GM12878 (cell line): ENCODE data around the gene EEF1B2. TPM values are rescaled to one million over a fixed set of nuclear protein-coding genes. Genes with fewer than 3 reads are reported as not detected.
"Not testable (repeated sequence)": the region's sequence is repeated elsewhere in the genome, so short reads cannot be mapped to it uniquely, and the experiment has no call there.

Experiments used
- ATAC-seq: fragments of 200-7000 bp; cut with Tn5 transposase; 3 replicates; pipeline ENCODE4 v1.9.1; 2020; ENCODE audit warnings: mild to moderate bottlenecking, moderate library complexity
- BruUV-seq: library from RNA; stranded (reverse); fragments of 400-500 nt; replicated peaks from 2 replicates; lab custom pipeline; 2021; lab: Mats Ljungman, UMichigan
- CTCF ChIA-PET: fragments of 300-600 bp; sonication (Branson Sonifier 250); formaldehyde crosslinking; extraction: SDS; loops from one replicate; lab custom pipeline; 2021; ENCODE audit warnings: inconsistent platforms; lab: Yijun Ruan, JAX
- POLR2A ChIA-PET: fragments of 350-600 bp; formaldehyde crosslinking; extraction: SDS; loops from one replicate; lab custom pipeline; 2021; ENCODE audit warnings: inconsistent platforms; lab: Charles Lee
- RAD21 ChIA-PET: fragments of 300-600 bp; sonication (Branson Sonifier 250); formaldehyde crosslinking; loops from one replicate; lab custom pipeline; 2023; ENCODE audit warnings: antibody characterized with exemption; ENCODE audit not compliant: unreplicated experiment; lab: Charles Lee
- SMC1A ChIA-PET: fragments of 300-600 bp; sonication (Branson Sonifier 250); formaldehyde crosslinking; loops from one replicate; lab custom pipeline; 2023; ENCODE audit not compliant: unreplicated experiment, uncharacterized antibody; lab: Charles Lee
- DNase-seq: peaks from one replicate; pipeline ENCODE4 v3.0.0-alpha.2; 2011; ENCODE audit warnings: low read depth, low spot score
- FAIRE-seq: peaks from 3 replicates; lab custom pipeline; 2011; peaks lifted over from hg19 to GRCh38; lab: Jason Lieb, UNC
- H2AFZ ChIP-seq: 2 replicates; pipeline ENCODE4 v1.6.0; 2011; ENCODE audit warnings: low read depth, low read length, control low read depth; ENCODE audit not compliant: control insufficient read depth
- H3K27ac ChIP-seq: 2 replicates; pipeline ENCODE4 v1.5.1; 2011; ENCODE audit warnings: control low read depth; ENCODE audit not compliant: control insufficient read depth, insufficient read depth
- H3K27me3 ChIP-seq, 2 experiments: replicated peaks in 1 of 2; 2 replicates each; pipeline versions ENCODE4 v1.6.0 to v1.6.1; 2011; ENCODE audit warnings: low read length in 1 of 2; ENCODE audit not compliant: control insufficient read depth in 2 of 2, insufficient read depth in 2 of 2
- H3K36me3 ChIP-seq, 2 experiments: 2 replicates each; pipeline ENCODE4 v1.5.1; 2011; ENCODE audit warnings: low read length in 1 of 2; ENCODE audit not compliant: control insufficient read depth in 2 of 2, insufficient read depth in 2 of 2
- H3K4me1 ChIP-seq: 2 replicates; pipeline ENCODE4 v1.6.1; 2011; ENCODE audit warnings: mild to moderate bottlenecking, low read length, moderate library complexity, mixed read lengths; ENCODE audit not compliant: control insufficient read depth, insufficient read depth
- H3K4me2 ChIP-seq: 2 replicates; pipeline ENCODE4 v1.6.0; 2011; ENCODE audit warnings: control low read depth; ENCODE audit not compliant: control insufficient read depth, insufficient read depth
- H3K4me3 ChIP-seq: fragments of 200-600 bp; sonication (generic); 2 replicates; pipeline ENCODE4 v1.5.1; 2016
- H3K79me2 ChIP-seq: 2 replicates; pipeline ENCODE4 v1.6.0; 2011; ENCODE audit warnings: low read length; ENCODE audit not compliant: control insufficient read depth, insufficient read depth
- H3K9ac ChIP-seq: 2 replicates; pipeline ENCODE4 v1.8.0; 2011; ENCODE audit warnings: low read length, control low read depth, mixed read lengths; ENCODE audit not compliant: control insufficient read depth, insufficient read depth
- H3K9me3 ChIP-seq: replicated peaks from 3 replicates; pipeline ENCODE4 v1.5.1; 2011; ENCODE audit warnings: mild to moderate bottlenecking, low read length; ENCODE audit not compliant: control insufficient read depth, insufficient read depth
- H4K20me1 ChIP-seq: 2 replicates; pipeline ENCODE4 v1.6.0; 2011; ENCODE audit not compliant: control insufficient read depth, insufficient read depth
- BHLHE40 ChIP-seq, 2 experiments: fragments of 450-650 bp in 1 of 2; IDR thresholded peaks; 2 replicates each; pipeline ENCODE4 v1.6.1; 2011 to 2017; ENCODE audit warnings: low read depth in 2 of 2, borderline replicate concordance in 1 of 2, improper control_type of control experiment in 1 of 2, low read length in 1 of 2, mild to moderate bottlenecking in 1 of 2
- CHD1 ChIP-seq: IDR thresholded peaks from 2 replicates; pipeline ENCODE4 v1.6.1; 2012; ENCODE audit warnings: low read depth, low read length, improper control_type of control experiment
- MAX ChIP-seq: IDR thresholded peaks from 2 replicates; pipeline ENCODE4 v1.6.1; 2012; ENCODE audit warnings: low read depth, low read length, improper control_type of control experiment
- MTA2 ChIP-seq: fragments of 450-650 bp; IDR thresholded peaks from 2 replicates; pipeline ENCODE4 v1.6.1; 2016; ENCODE audit warnings: low read depth, mild to moderate bottlenecking, moderate library complexity
- SIN3A ChIP-seq: IDR thresholded peaks from 2 replicates; pipeline ENCODE4 v1.6.1; 2012; ENCODE audit warnings: low read depth, low read length, improper control_type of control experiment
- ZNF274 ChIP-seq: IDR thresholded peaks from one replicate; pipeline ENCODE4 v1.8.0; 2011; ENCODE audit not compliant: insufficient read length, insufficient read depth
- ZNF384 ChIP-seq: IDR thresholded peaks from 2 replicates; pipeline ENCODE4 v1.6.1; 2012; ENCODE audit warnings: low read depth, mild to moderate bottlenecking, low read length, improper control_type of control experiment, borderline replicate concordance
- ZZZ3 ChIP-seq: IDR thresholded peaks from 2 replicates; pipeline ENCODE4 v1.6.1; 2011; ENCODE audit warnings: low read depth; ENCODE audit not compliant: control insufficient read depth, insufficient read length
- WGBS: methylation state at CpG from one replicate; pipeline ENCODE4 v1.1.6; 2016; ENCODE audit warnings: low lambda C conversion rate; ENCODE audit not compliant: insufficient replicate concordance, insufficient coverage; ENCODE audit errors: missing lambda C conversion rate; 5-methylcytosine and 5-hydroxymethylcytosine counted together
- in situ Hi-C: fragments of 300-500 bp; cut with MboI; formaldehyde crosslinking; loops from 9 replicates; pipeline ENCODE4 v1.14.3; 2018; ENCODE audit warnings: mixed read lengths
- intact Hi-C: fragments of 100-400 bp; cut with micrococcal nuclease; formaldehyde crosslinking; loops from one replicate; pipeline ENCODE4 v1.14.2; 2022; ENCODE audit not compliant: unreplicated experiment
- polyA plus RNA-seq, 11 experiments: library from polyadenylated mRNA; depleted of rRNA in 4 of 11; unstranded in 6 of 11; stranded (reverse) in 5 of 11; fragments of >200 nt; fragmentation: Nextera tagmentation in 4 of 11; fragmentation: Illumina TruSeq in 1 of 11; extraction: Ambion mirVana in 4 of 11; extraction: Trizol in 1 of 11; gene quantifications; 1 replicate in 1 of 11; 2 replicates in 10 of 11; pipeline versions ENCODE4 v1.2.1 to v1.2.3, GENCODE V29; 2011 to 2016; ENCODE audit warnings: inconsistent platforms in 2 of 11, missing spikeins in 2 of 11, low read depth in 1 of 11
- total RNA-seq, 4 experiments: library from RNA; depleted of rRNA in 3 of 4; stranded (reverse); fragments of >200 nt in 3 of 4; fragmentation: Illumina TruSeq in 1 of 4; extraction: Trizol in 1 of 4; gene quantifications; 2 replicates each; pipeline versions ENCODE4 v1.2.1 to v1.2.3, GENCODE V29; 2013 to 2021

EEF1B2 gene
- total and polyA plus RNA-seq, 10 of the 15 experiments (the other 5 are each of a cell fraction or from before 2014, with no cell fraction given): 719 to 2,110 (median 1,232) TPM

- H3K9ac ChIP-seq: no peak overlapping the region
- BruUV-seq: no TSS peak
- no peaks in the 10 kb centered on the region for H4K20me1 ChIP-seq
- H3K27ac ChIP-seq: no peak overlapping the region
- H3K9me3 ChIP-seq: no peaks in the 10 kb centered on the region
- ChIA-PET CTCF (interaction anchor here (0.9 kb wide), 1 partner anchor 15 kb away, joined by 3 read pairs; no protein-coding TSS in a partner anchor), RAD21 (no interaction called here), POLR2A (no interaction called here), SMC1A (interaction anchor here (0.9 kb wide), 1 partner anchor 228 kb away, joined by 3 read pairs; no protein-coding TSS in a partner anchor)
- DNase-seq: no peak
- no peak overlapping the region for H3K4me2 ChIP-seq
- intact Hi-C loops (no loop called here), in situ Hi-C loops (no loop called here)
- no peak for ATAC-seq
- no peak overlapping the region for H3K4me3 ChIP-seq
- no peak for TF ChIP-seq ZNF274
- no peak for TF ChIP-seq CHD1
- TF ChIP-seq MTA2: no peak
- TF ChIP-seq ZNF384: no peak
- TF ChIP-seq BHLHE40 (IDR thresholded peaks at IDR 0.05; ENCODE audit: borderline replicate concordance in 1 of 2, low read depth in 2 of 2, low read length in 1 of 2): no peak
- TF ChIP-seq MAX: no peak
- no peak for TF ChIP-seq SIN3A
- TF ChIP-seq ZZZ3: no peak
- H3K79me2 ChIP-seq: no peaks in the 10 kb centered on the region
- H3K36me3 ChIP-seq: no peaks in the 10 kb centered on the region
- no peak for FAIRE-seq
- 25% methylated on average over 3 of the region's 3 CpGs for WGBS
- no peaks in the 10 kb centered on the region for H3K27me3 ChIP-seq
- H3K4me1 ChIP-seq: no peaks in the 10 kb centered on the region
- H2AFZ ChIP-seq: no peak overlapping the region
Measured at GRCh38 chr2:206176901-206177300, 17.2 kb downstream of the EEF1B2 start.

DNA sequence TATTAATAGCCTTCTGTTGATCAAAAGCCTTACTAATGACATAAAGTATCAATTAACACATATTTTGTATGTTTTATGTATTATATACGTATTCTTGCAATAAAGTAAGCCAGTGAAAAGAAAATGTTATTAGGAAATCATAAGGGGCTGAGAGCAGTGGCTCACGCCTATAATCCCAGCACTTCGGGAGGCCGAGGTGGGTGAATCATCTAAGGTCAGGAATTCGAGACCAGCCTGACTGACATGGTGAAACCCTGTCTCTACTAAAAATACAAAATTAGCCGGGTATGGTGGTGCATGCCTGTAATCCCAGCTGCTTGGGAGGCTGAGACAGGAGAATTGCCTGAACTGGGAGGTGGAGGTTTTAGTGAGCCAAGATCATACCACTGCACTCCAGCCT, 21.8 kb downstream of the EEF1B2 start:
- H3K4me3 ChIP-seq, H3K36me3 ChIP-seq, SMC1A ChIA-PET, H3K4me2 ChIP-seq, FAIRE-seq, H3K27me3 ChIP-seq, ATAC-seq, H3K4me1 ChIP-seq, H4K20me1 ChIP-seq, H3K79me2 ChIP-seq, H3K9me3 ChIP-seq, H2AFZ ChIP-seq, in situ Hi-C loops, BruUV-seq, H3K9ac ChIP-seq, POLR2A ChIA-PET, H3K27ac ChIP-seq, intact Hi-C loops, DNase-seq: not testable (repeated sequence)
- CTCF ChIA-PET: interaction anchor here (1.1 kb wide), 1 partner anchor 16 kb away, joined by 4 read pairs; no protein-coding TSS in a partner anchor
- WGBS: 41% methylated on average over 6 of the region's 6 CpGs
- RAD21 ChIA-PET: interaction anchor here (1.1 kb wide), 1 partner anchor 85 kb away, joined by 3 read pairs; no protein-coding TSS in a partner anchor
